PC-9 (cell line): ENCODE data around the gene TNPO2. TPM values are rescaled to one million over a fixed set of nuclear protein-coding genes. Genes with fewer than 3 reads are reported as not detected.

ENCODE experiments used
- BruUV-seq: library from RNA; stranded (reverse); fragments of 400-500 nt; replicated peaks from 2 replicates; lab custom pipeline; 2021; lab: Mats Ljungman, UMichigan
- CTCF ChIA-PET: fragments of 300-600 bp; sonication (Branson Sonifier 250); formaldehyde crosslinking; loops from one replicate; lab custom pipeline; 2022; ENCODE audit warnings: antibody characterized with exemption; lab: Charles Lee
- POLR2A ChIA-PET: fragments of 300-600 bp; sonication (Branson Sonifier 250); formaldehyde crosslinking; loops from one replicate; lab custom pipeline; 2022; ENCODE audit warnings: antibody characterized with exemption; ENCODE audit not compliant: unreplicated experiment; lab: Charles Lee
- DNase-seq, 2 experiments: peaks; one replicate each; pipeline versions ENCODE4 v3.0.0 to v3.0.0-alpha.2; 2015 to 2022; ENCODE audit warnings: mixed read lengths in 1 of 2
- H2AFZ ChIP-seq: fragments of 200-600 bp; sonication (generic); 2 replicates; pipeline ENCODE4 v1.8.1; 2017; ENCODE audit warnings: antibody characterized with exemption
- H3F3A ChIP-seq: fragments of 200-600 bp; sonication (generic); 2 replicates; pipeline ENCODE4 v1.8.1; 2017; ENCODE audit warnings: antibody characterized with exemption, mild to moderate bottlenecking, low read depth; ENCODE audit not compliant: insufficient read depth
- H3K27ac ChIP-seq: fragments of 200-600 bp; sonication (generic); 2 replicates; pipeline ENCODE4 v1.6.1; 2016; ENCODE audit warnings: mixed run types
- H3K27me3 ChIP-seq: fragments of 200-600 bp; sonication (generic); 2 replicates; pipeline ENCODE4 v1.6.1; 2016; ENCODE audit warnings: low read depth, mixed run types; ENCODE audit not compliant: insufficient read depth
- H3K36me3 ChIP-seq: fragments of 200-600 bp; sonication (generic); 2 replicates; pipeline ENCODE4 v1.6.1; 2016; ENCODE audit warnings: low read depth, mixed run types
- H3K4me1 ChIP-seq: fragments of 200-600 bp; sonication (generic); replicated peaks from 2 replicates; pipeline ENCODE4 v1.6.1; 2016; ENCODE audit warnings: mixed run types; ENCODE audit not compliant: insufficient read depth
- H3K4me2 ChIP-seq: fragments of 200-600 bp; sonication (generic); 2 replicates; pipeline ENCODE4 v1.6.1; 2017; ENCODE audit warnings: mixed run types
- H3K4me3 ChIP-seq: fragments of 200-600 bp; sonication (generic); 2 replicates; pipeline ENCODE4 v1.6.1; 2016; ENCODE audit warnings: mixed run types
- H3K79me2 ChIP-seq: fragments of 200-600 bp; sonication (generic); 2 replicates; pipeline ENCODE4 v1.6.1; 2017; ENCODE audit warnings: low read depth, mixed run types
- H3K9me2 ChIP-seq: fragments of 200-600 bp; sonication (generic); 2 replicates; pipeline ENCODE4 v1.8.1; 2017; ENCODE audit warnings: mild to moderate bottlenecking; ENCODE audit not compliant: insufficient read depth
- H3K9me3 ChIP-seq: fragments of 200-600 bp; sonication (generic); 2 replicates; pipeline ENCODE4 v1.8.1; 2016; ENCODE audit warnings: low read depth; ENCODE audit not compliant: insufficient read depth
- H4K20me1 ChIP-seq: fragments of 200-600 bp; sonication (generic); 2 replicates; pipeline ENCODE4 v1.8.1; 2017; ENCODE audit not compliant: insufficient read depth
- CTCF ChIP-seq: fragments of 200-600 bp; sonication (generic); conservative IDR thresholded peaks from 2 replicates; pipeline ENCODE4 v1.6.1; 2017; ENCODE audit warnings: mixed run types, antibody characterized with exemption, mild to moderate bottlenecking, moderate library complexity
- EZH2 ChIP-seq: fragments of 200-600 bp; sonication (generic); IDR thresholded peaks from 2 replicates; pipeline ENCODE4 v1.8.0; 2017; ENCODE audit warnings: antibody characterized with exemption, low read depth
- intact Hi-C: fragments of 100-400 bp; cut with micrococcal nuclease; formaldehyde crosslinking; loops from one replicate; pipeline ENCODE4 v1.10.0; 2022; ENCODE audit not compliant: unreplicated experiment
- total RNA-seq: library from RNA; stranded (reverse); gene quantifications from 2 replicates; pipeline ENCODE4 v1.2.3, GENCODE V29; 2021

TNPO2 gene
- total RNA-seq, 1 experiment from 2014 or later = 77.5 TPM

- Histone ChIP-seq H3K4me2 (peak overlapping the region; percentile 81), H3K36me3 (peaks cover 4% of the 10 kb centered on the region; the same call in 1 of the 2 replicates), H3K27me3 (no peaks in the 10 kb centered on the region), H3K79me2 (peaks cover 39% of the 10 kb centered on the region), H3K27ac (peak overlapping the region; percentile 81), H3K4me3 (peak overlapping the region; percentile 69), H4K20me1 (no peaks in the 10 kb centered on the region), H2AFZ (peak overlapping the region; percentile 89), H3K4me1 (peaks cover 29% of the 10 kb centered on the region), H3K9me2 (no peaks in the 10 kb centered on the region), H3F3A (peaks cover 32% of the 10 kb centered on the region), H3K9me3 (no peaks in the 10 kb centered on the region)
- POLR2A ChIA-PET = interaction anchor here (0.7 kb wide), 1 partner anchor 336 kb away, joined by 3 read pairs; the partner anchor contains the start of gene ZNF563
- CTCF ChIA-PET = no interaction called here
- peak; percentile 71 to 73 for DNase-seq
- intact Hi-C loops = loop anchor here (2.0 to 10.0 kb wide), 3 partner anchors 615 to 747 kb away; partner anchors contain the start of genes ZNF763 and ZNF878
- TF ChIP-seq EZH2 (no peak), CTCF (0 out of 2 replicates have a peak, but pooled peaks have one; percentile 27)
- BruUV-seq = TSS peak; percentile 31
Measured at GRCh38 chr19:12669270-12670158, 54.2 kb downstream of the TNPO2 start.

GRCh38 chr19:12668932-12669269, 54.8 kb downstream of the TNPO2 start:
- Histone ChIP-seq H3K36me3 (peaks cover 4% of the 10 kb centered on the region; the same call in 1 of the 2 replicates), H3K27ac (peak overlapping the region; percentile 81), H3K79me2 (peaks cover 39% of the 10 kb centered on the region), H3K4me3 (peak overlapping the region; percentile 69), H3K27me3 (no peaks in the 10 kb centered on the region), H2AFZ (peak overlapping the region; percentile 89), H3K9me3 (no peaks in the 10 kb centered on the region), H4K20me1 (no peaks in the 10 kb centered on the region), H3K4me1 (peaks cover 29% of the 10 kb centered on the region), H3K9me2 (no peaks in the 10 kb centered on the region), H3K4me2 (peak overlapping the region; percentile 81), H3F3A (peaks cover 32% of the 10 kb centered on the region)
- POLR2A ChIA-PET = no interaction called here
- no peak for TF ChIP-seq CTCF
- TF ChIP-seq EZH2 = no peak
- intact Hi-C loops = loop anchor here (2.0 to 10.0 kb wide), 3 partner anchors 614 to 747 kb away; partner anchors contain the start of genes ZNF763 and ZNF878
- DNase-seq = peak; percentile 56 to 60
- CTCF ChIA-PET = interaction anchor here (0.5 kb wide), 1 partner anchor 182 kb away, joined by 10 read pairs; no protein-coding TSS in a partner anchor
- BruUV-seq = no TSS peak

- ChIA-PET POLR2A (no interaction called here), CTCF (interaction anchor here (0.5 kb wide), 1 partner anchor 182 kb away, joined by 10 read pairs; no protein-coding TSS in a partner anchor)
- H3K27me3 ChIP-seq = no peaks in the 10 kb centered on the region
- peaks cover 39% of the 10 kb centered on the region for H3K79me2 ChIP-seq
- H3F3A ChIP-seq = peaks cover 32% of the 10 kb centered on the region
- H3K4me3 ChIP-seq = peak overlapping the region; percentile 69
- H3K27ac ChIP-seq = peak overlapping the region; percentile 81; the same call in 1 of the 2 replicates
- 0 out of 2 replicates have a peak, but pooled peaks cover 4% of the 10 kb centered on the region for H3K36me3 ChIP-seq
- TSS peak; percentile 45 for BruUV-seq
- H3K9me2 ChIP-seq = no peaks in the 10 kb centered on the region
- H3K4me1 ChIP-seq = peaks cover 29% of the 10 kb centered on the region
- no peak for DNase-seq
- no peaks in the 10 kb centered on the region for H3K9me3 ChIP-seq
- no peaks in the 10 kb centered on the region for H4K20me1 ChIP-seq
- TF ChIP-seq EZH2 (no peak), CTCF (no peak)
- 0 out of 2 replicates have a peak overlapping the region, but pooled peaks have one; percentile 89 for H2AFZ ChIP-seq
- peak overlapping the region; percentile 81 for H3K4me2 ChIP-seq
- intact Hi-C loops = loop anchor here (2.0 to 10.0 kb wide), 3 partner anchors 614 to 746 kb away; partner anchors contain the start of genes ZNF763 and ZNF878
Measured at GRCh38 chr19:12668346-12668745, 55.4 kb downstream of the TNPO2 start.
